ENCODE data around the gene HOMER1. TPM values are rescaled to one million over a fixed set of nuclear protein-coding genes. Genes with fewer than 3 reads are reported as not detected.

Gene HOMER1
- total RNA-seq, 1 experiment from 2014 or later = 12.5 TPM

GRCh38 chr5:79508794-79509193, 5.1 kb downstream of the HOMER1 start:
- Histone ChIP-seq H3K4me1 (replicated peaks; ENCODE audit: insufficient read depth) (peaks cover 66% of the 10 kb centered on the region), H4K20me1 (ENCODE audit: insufficient read depth) (0 out of 2 replicates have a peak, but pooled peaks cover 7% of the 10 kb centered on the region), H3K36me3 (ENCODE audit: low read depth) (no peaks in the 10 kb centered on the region), H3K4me3 (peak overlapping the region; percentile 4; the same call in 1 of the 2 replicates), H3K9me3 (ENCODE audit: insufficient read depth, low read depth) (no peaks in the 10 kb centered on the region), H3K27ac (no peak overlapping the region), H3K27me3 (ENCODE audit: insufficient read depth, low read depth) (no peaks in the 10 kb centered on the region), H3K4me2 (peak overlapping the region; percentile 82), H3K79me2 (ENCODE audit: low read depth) (peaks cover 94% of the 10 kb centered on the region), H3K9me2 (ENCODE audit: insufficient read depth) (no peaks in the 10 kb centered on the region), H3F3A (ENCODE audit: insufficient read depth, low read depth) (peaks cover 22% of the 10 kb centered on the region; the same call in 1 of the 2 replicates), H2AFZ (no peak overlapping the region)
- intact Hi-C loops (cut with micrococcal nuclease; ENCODE audit: unreplicated experiment) = loop anchor here (1.0 kb wide), 1 partner anchor 49 kb away; no protein-coding TSS in a partner anchor
- no peak for DNase-seq
- ChIA-PET CTCF (interaction anchor here (0.6 kb wide), 2 partner anchors 59 to 235 kb away, joined by 4 read pairs; no protein-coding TSS in a partner anchor), POLR2A (ENCODE audit: unreplicated experiment) (no interaction called here)
- TF ChIP-seq, protein P1, sequence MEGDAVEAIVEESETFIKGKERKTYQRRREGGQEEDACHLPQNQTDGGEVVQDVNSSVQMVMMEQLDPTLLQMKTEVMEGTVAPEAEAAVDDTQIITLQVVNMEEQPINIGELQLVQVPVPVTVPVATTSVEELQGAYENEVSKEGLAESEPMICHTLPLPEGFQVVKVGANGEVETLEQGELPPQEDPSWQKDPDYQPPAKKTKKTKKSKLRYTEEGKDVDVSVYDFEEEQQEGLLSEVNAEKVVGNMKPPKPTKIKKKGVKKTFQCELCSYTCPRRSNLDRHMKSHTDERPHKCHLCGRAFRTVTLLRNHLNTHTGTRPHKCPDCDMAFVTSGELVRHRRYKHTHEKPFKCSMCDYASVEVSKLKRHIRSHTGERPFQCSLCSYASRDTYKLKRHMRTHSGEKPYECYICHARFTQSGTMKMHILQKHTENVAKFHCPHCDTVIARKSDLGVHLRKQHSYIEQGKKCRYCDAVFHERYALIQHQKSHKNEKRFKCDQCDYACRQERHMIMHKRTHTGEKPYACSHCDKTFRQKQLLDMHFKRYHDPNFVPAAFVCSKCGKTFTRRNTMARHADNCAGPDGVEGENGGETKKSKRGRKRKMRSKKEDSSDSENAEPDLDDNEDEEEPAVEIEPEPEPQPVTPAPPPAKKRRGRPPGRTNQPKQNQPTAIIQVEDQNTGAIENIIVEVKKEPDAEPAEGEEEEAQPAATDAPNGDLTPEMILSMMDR (conservative IDR thresholded peaks at IDR 0.05) = no peak
- TF ChIP-seq EZH2 (IDR thresholded peaks at IDR 0.05; ENCODE audit: low read depth) = no peak
- no TSS peak for BruUV-seq (replicated peaks)

- no TSS peak for BruUV-seq (replicated peaks)
- Histone ChIP-seq H3K36me3 (ENCODE audit: low read depth) (no peaks in the 10 kb centered on the region), H3K4me3 (no peak overlapping the region), H3K27ac (no peak overlapping the region), H3K79me2 (ENCODE audit: low read depth) (peaks cover 97% of the 10 kb centered on the region), H4K20me1 (ENCODE audit: insufficient read depth) (0 out of 2 replicates have a peak, but pooled peaks cover 7% of the 10 kb centered on the region), H3K9me2 (ENCODE audit: insufficient read depth) (no peaks in the 10 kb centered on the region), H2AFZ (no peak overlapping the region), H3K4me2 (peak overlapping the region; percentile 82), H3K4me1 (replicated peaks; ENCODE audit: insufficient read depth) (peaks cover 69% of the 10 kb centered on the region), H3K9me3 (ENCODE audit: insufficient read depth, low read depth) (no peaks in the 10 kb centered on the region), H3K27me3 (ENCODE audit: insufficient read depth, low read depth) (no peaks in the 10 kb centered on the region), H3F3A (ENCODE audit: insufficient read depth, low read depth) (peaks cover 22% of the 10 kb centered on the region; the same call in 1 of the 2 replicates)
- TF ChIP-seq, protein P1 (conservative IDR thresholded peaks at IDR 0.05) = no peak
- TF ChIP-seq EZH2 (IDR thresholded peaks at IDR 0.05; ENCODE audit: low read depth) = no peak
- CTCF ChIA-PET = interaction anchor here (0.6 kb wide), 1 partner anchor 60 kb away, joined by 4 read pairs; no protein-coding TSS in a partner anchor
- POLR2A ChIA-PET (ENCODE audit: unreplicated experiment) = no interaction called here
- no peak for DNase-seq
- intact Hi-C loops (cut with micrococcal nuclease; ENCODE audit: unreplicated experiment) = no loop called here
These were observed 5.6 kb downstream of the HOMER1 start for GRCh38 chr5:79508354-79508753.

DNA sequence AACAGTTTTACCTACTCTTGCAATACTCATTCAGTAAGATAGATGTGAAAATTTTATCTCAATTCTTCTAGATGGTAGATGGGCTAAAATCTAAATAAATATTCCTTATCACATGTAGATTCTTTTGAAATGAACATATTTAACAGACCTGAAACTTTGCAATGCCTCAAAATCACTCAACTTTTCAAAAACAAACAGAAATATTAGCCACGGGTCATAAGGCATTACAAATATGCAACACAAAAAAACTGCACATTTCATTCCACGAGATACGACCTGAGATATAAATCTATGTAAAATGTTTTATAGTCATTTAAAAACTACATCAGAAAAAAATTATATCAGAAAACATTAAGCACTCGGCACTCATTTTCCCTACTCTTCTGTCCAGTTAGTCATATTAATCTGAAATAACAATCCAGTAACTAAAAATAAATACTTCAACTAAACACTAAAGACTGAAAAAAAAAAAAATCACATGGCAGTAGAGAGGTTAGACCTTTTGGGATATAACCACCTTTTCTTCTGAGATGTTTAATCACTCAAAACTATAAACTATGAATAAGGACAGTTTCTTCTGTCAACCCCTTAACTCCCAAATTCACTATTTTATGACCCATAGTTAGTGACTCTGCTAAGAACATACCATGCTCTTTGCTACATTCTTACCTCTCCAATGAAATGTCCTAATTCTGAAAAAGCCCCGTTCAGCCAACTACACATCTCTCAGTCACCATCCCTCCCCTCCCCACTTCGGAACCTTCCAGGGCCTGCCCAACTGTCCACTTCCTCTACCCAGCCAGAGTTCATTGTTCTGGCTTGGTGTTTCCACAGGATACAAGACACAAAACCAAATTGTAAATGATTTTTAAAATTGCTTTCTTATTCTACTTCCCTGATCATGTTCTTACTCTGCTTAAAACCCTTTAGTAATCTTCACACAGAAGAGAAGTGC, 6.4 kb downstream of the HOMER1 start:
- no peaks in the 10 kb centered on the region for H3K36me3 ChIP-seq (ENCODE audit: low read depth)
- H3K79me2 ChIP-seq (ENCODE audit: low read depth) = peaks cover 97% of the 10 kb centered on the region
- no peak overlapping the region for H3K27ac ChIP-seq
- intact Hi-C loops (cut with micrococcal nuclease; ENCODE audit: unreplicated experiment) = no loop called here
- TF ChIP-seq EZH2 (IDR thresholded peaks at IDR 0.05; ENCODE audit: low read depth) = no peak
- TF ChIP-seq, protein P1 (conservative IDR thresholded peaks at IDR 0.05) = no peak
- H3K4me2 ChIP-seq = peak overlapping the region; percentile 82
- H3K9me2 ChIP-seq (ENCODE audit: insufficient read depth) = no peaks in the 10 kb centered on the region
- no TSS peak for BruUV-seq (replicated peaks)
- H3K4me3 ChIP-seq = no peak overlapping the region
- H2AFZ ChIP-seq = no peak overlapping the region
- no peaks in the 10 kb centered on the region for H3K27me3 ChIP-seq (ENCODE audit: insufficient read depth, low read depth)
- peaks cover 69% of the 10 kb centered on the region for H3K4me1 ChIP-seq (replicated peaks; ENCODE audit: insufficient read depth)
- H4K20me1 ChIP-seq (ENCODE audit: insufficient read depth) = 0 out of 2 replicates have a peak, but pooled peaks cover 7% of the 10 kb centered on the region
- peaks cover 14% of the 10 kb centered on the region; the same call in 1 of the 2 replicates for H3F3A ChIP-seq (ENCODE audit: insufficient read depth, low read depth)
- CTCF ChIA-PET = no interaction called here
- DNase-seq = no peak
- POLR2A ChIA-PET (ENCODE audit: unreplicated experiment) = no interaction called here
- no peaks in the 10 kb centered on the region for H3K9me3 ChIP-seq (ENCODE audit: insufficient read depth, low read depth)
